NT2/D1 (cell line): ENCODE data around the gene CCL28.

Experiments used
- DNase-seq: peaks from one replicate; pipeline ENCODE4 v3.0.0-alpha.2; 2011; ENCODE audit warnings: low read depth, low spot score
- H3K27me3 ChIP-seq: 2 replicates; pipeline ENCODE4 v1.6.0; 2011; ENCODE audit warnings: mild to moderate bottlenecking; ENCODE audit not compliant: insufficient read length, insufficient read depth
- H3K36me3 ChIP-seq: 2 replicates; pipeline ENCODE4 v1.6.1; 2011; ENCODE audit warnings: mild to moderate bottlenecking, low read length, mixed read lengths; ENCODE audit not compliant: insufficient read depth, insufficient read length
- H3K4me1 ChIP-seq: 2 replicates; pipeline ENCODE4 v1.5.1; 2011; ENCODE audit not compliant: insufficient read depth, insufficient read length
- H3K4me3 ChIP-seq: 2 replicates; pipeline ENCODE4 v1.5.1; 2011; ENCODE audit warnings: low read depth; ENCODE audit not compliant: insufficient read length
- H3K9ac ChIP-seq: 2 replicates; pipeline ENCODE4 v1.6.0; 2011; ENCODE audit warnings: low read depth; ENCODE audit not compliant: insufficient read length
- H3K9me3 ChIP-seq: 2 replicates; pipeline ENCODE4 v1.5.1; 2011; ENCODE audit warnings: mild to moderate bottlenecking, low read length; ENCODE audit not compliant: insufficient read depth
- SUZ12 ChIP-seq: IDR thresholded peaks from 2 replicates; pipeline ENCODE4 v1.6.1; 2011; ENCODE audit not compliant: insufficient read length, insufficient read depth; ENCODE audit errors: extremely low read depth
- YY1 ChIP-seq: IDR thresholded peaks from 2 replicates; pipeline ENCODE4 v1.6.1; 2011; ENCODE audit not compliant: insufficient read length, insufficient read depth
- ZNF274 ChIP-seq: IDR thresholded peaks from 2 replicates; pipeline ENCODE4 v1.6.1; 2011; ENCODE audit warnings: mild to moderate bottlenecking, low read depth, low read length

The CCL28 gene

GRCh38 chr5:43335681-43336080 lies 76.5 kb downstream of the CCL28 start:
- Histone ChIP-seq H3K36me3 (no peaks in the 10 kb centered on the region), H3K9me3 (peaks cover 22% of the 10 kb centered on the region), H3K27me3 (no peaks in the 10 kb centered on the region), H3K4me1 (no peaks in the 10 kb centered on the region), H3K4me3 (no peak overlapping the region), H3K9ac (no peak overlapping the region)
- no peak for DNase-seq
- no peak for TF ChIP-seq ZNF274
- TF ChIP-seq SUZ12, result no peak

DNA sequence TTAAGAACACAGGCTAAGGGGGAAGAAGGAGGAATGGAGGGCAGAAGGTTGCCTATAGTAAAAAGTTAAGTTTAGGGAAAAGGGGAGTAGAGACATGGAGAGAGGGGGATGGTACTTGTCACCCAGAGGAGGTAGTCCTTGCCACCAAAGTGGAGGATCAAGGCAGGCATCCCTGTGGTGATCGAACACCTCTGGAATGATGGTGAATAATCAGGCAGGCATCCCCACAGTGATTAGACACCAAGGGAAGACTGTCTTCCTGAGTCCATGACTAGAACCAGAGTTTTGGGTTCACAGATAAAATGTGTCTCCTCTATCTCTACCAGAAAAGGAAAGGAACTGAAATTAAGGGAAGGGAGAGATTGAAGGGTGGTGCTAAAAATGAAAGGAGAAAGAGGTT lies 79.8 kb downstream of the CCL28 start:
- Histone ChIP-seq H3K4me3 (no peak overlapping the region), H3K36me3 (no peaks in the 10 kb centered on the region), H3K27me3 (no peaks in the 10 kb centered on the region), H3K9me3 (peaks cover 23% of the 10 kb centered on the region), H3K4me1 (no peaks in the 10 kb centered on the region), H3K9ac (no peak overlapping the region)
- DNase-seq, result no peak
- TF ChIP-seq ZNF274 (no peak), SUZ12 (no peak), YY1 (no peak)
